Epithelial cell of prostate (primary cell): ENCODE measurements around the gene SLC25A18.
A peak's percentile ranks its signal among the peaks of the same experiment; 100 is the strongest.
"Not testable (repeated sequence)": the region's sequence is repeated elsewhere in the genome, so short reads cannot be mapped to it uniquely, and the experiment has no call there.

Experiments used
- DNase-seq: peaks from one replicate; pipeline ENCODE4 v3.0.0-alpha.2; 2011; ENCODE audit warnings: low read depth, low spot score
- H3K27ac ChIP-seq: fragments of 450-650 bp; 2 replicates; pipeline ENCODE4 v1.5.1; 2017; ENCODE audit warnings: mild to moderate bottlenecking

SLC25A18 gene, protein sequence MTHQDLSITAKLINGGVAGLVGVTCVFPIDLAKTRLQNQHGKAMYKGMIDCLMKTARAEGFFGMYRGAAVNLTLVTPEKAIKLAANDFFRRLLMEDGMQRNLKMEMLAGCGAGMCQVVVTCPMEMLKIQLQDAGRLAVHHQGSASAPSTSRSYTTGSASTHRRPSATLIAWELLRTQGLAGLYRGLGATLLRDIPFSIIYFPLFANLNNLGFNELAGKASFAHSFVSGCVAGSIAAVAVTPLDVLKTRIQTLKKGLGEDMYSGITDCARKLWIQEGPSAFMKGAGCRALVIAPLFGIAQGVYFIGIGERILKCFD

DNA sequence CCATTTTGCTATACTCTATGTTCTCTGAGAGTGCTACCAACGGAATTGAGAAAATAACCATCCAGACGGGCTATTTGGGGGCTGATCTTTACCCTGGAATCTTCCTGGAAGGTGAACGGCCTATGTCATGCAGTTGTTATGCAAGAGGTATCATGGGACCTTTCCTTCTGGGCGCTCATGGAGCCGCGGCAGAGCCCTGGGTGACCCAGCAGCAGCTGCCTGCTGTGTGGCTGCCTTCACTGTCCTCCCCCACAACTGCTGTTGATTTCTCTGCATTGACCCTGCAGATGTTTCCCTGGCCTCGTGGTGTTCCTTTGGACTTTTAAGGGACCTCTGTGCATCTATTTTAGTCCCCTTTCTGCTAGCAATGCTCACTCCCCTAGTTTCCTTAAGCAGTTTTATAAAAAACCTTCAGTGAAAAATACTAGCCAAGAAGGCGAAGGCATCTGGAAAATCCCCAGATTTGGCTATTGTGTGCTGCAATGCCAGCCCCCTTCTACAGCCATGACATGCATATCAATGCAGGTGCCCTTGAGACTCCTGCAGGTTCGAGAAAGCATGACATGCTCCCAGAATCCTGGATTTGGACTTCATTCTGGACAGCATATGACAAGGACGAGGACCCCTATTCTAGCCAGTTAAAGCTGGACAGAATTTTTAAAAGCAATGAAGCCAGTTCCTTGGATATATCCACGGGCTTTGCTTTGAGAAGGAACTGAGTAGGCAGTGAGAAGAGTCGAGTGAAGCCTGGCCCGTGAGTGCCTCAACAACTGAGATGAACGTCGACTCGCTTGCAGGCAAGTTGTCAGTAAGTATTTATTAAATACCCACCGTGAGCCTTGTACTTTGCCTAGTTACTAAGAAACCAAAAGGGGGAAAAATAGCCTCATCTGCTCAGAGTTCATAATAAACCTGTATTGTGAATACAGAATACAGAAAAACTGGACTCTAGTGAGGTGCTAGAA is at the start of gene SLC25A18:
Gene SLC25A18 (plus strand): TSS at position 593 of the 965 bp plus-strand sequence. CDS start 16,447 bp downstream, outside the sequence.
- H3K27ac ChIP-seq = no peak within 1 kb of the TSS
- DNase-seq = no peak

DNA sequence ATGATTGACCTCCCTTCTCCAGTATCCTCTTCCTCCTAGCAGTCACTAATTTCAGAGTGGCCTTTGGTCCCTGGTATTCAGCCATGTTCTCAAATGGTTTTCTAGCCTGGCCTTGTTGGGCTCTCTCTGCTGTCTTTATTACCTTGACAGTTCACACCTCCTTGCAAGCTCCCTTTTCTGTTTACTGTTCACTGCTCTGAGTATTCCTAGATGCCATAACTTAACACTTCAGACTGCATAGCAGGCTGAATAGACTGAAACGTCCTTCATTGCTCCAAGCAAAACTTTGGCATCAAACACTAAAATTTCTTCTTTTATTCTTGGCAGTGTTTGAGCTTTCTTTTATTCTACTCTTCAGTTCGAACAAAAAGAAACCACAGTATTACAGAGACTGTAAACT is 49.7 kb upstream of the SLC25A18 start:
- no peak for DNase-seq
- H3K27ac ChIP-seq = no peak overlapping the region

DNA sequence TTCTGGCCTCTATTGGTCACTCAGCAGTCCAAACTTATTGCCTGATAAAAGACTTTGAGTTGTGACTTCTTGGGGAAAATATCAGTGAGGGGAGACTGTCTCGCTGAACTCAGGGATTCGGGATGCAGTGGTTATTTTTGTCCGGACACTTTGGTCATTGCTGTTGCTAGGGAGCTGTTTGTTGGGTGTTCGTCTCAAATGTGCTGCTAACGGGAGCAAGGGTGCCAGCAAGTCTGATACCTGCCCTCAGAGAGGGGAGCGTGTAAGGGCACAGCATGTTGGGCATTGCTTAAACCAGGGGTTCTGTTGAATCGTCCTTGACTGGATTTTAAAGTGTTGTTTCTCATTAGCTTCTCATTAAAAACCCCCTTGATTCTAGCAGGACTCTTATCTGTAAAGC is 49.2 kb upstream of the SLC25A18 start:
- H3K27ac ChIP-seq = no peak overlapping the region

DNA sequence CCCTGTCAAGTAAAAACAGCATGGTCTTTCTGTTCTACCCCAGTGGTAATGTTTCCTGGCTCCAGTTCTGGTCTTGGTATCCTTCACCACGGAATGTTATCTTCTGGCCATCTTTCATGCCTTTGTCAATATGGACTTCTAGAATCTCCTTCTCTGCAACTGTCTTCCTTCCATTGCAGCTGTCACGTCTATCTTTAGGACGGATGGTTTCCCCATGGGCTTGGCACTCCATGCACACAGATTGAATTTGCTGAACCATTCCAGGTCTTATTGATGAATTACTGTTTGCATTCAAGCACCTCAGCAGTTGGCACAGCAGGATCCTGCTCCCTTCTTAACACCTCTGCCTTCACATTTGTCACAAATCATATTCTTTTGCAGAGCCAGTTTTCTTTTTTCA is 44.9 kb upstream of the SLC25A18 start:
- no peak overlapping the region for H3K27ac ChIP-seq
- DNase-seq = no peak

More for the DNA sequence above, 49.2 kb upstream of the SLC25A18 start:
- DNase-seq = no peak

DNA sequence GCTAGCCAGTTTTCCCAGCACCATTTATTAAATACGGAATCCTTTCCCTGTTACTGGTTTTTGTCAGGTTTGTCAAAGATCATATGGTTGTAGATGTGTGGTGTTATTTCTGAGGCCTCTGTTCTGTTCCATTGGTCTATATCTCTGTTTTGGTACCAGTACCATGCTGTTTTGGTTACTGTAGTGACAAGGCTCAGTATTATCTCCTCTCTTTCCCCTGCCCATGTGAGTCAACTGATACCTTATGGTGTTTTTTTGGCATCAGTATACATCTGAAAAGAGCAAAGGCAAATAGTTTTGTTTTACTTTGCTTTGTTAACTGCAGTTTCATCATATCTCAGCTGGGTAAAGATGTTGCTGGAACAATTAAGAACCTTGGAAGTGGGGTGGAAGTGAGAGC is 41.3 kb upstream of the SLC25A18 start:
- DNase-seq, H3K27ac ChIP-seq: not testable (repeated sequence)

DNA sequence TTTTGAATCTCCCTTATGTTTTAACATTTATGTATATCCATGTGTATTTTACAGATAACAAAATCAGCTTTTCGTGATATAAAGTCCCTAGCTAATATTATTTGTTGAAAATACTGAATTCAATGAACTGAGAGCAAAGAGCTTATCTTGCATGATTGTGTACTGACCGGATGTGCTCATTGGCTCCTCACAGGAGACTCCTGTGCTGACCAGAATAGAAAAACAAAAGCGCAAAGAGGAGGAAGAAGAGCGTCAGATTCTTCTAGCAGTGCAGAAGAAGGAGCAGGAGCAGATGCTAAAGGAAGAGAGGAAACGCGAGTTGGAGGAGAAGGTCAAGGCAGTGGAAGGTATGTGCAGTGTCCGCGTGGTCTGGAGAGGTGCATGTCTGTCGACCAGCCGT is 39.4 kb upstream of the SLC25A18 start:
- no peak for DNase-seq
- no peak overlapping the region for H3K27ac ChIP-seq

DNA sequence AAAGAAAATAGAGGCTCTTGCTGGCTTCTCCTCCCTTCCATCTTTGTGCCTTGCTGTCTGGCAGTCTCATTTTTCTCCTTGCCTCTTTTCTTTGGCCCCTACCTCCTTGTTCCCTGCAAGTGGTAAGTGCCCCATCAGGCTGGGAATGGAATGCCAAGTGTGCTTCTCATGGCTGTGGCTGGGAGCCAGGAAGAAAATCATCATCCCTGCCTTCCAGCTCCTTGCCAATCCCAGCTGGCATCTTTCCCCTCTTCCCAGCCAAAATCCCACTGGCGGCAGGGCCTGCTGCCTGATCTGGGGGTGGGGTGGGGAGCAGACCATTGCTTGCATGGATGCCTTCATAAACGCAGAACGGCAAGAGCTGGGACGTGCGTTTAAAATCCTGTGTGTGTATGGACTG is 27.0 kb upstream of the SLC25A18 start:
- no peak overlapping the region for H3K27ac ChIP-seq
- DNase-seq = no peak

DNA sequence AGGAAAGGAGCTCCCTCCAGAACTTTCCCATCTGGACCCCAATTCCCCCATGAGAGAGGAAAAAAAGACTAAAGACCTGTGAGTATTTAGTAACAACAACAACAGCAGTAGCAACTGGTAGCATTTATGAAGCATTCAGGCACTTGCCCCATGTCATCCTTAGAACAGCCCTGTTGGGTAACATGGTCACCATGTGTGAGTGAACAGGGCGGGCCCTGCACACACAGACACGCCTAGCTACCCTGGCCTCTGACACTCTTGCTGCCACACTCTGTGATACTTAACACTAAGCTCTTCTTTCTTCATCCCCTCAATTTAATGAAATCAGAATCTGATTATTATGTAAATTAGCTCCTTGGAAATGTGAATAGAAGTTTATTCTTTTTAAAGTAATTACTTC is 26.1 kb upstream of the SLC25A18 start:
- DNase-seq = no peak
- no peak overlapping the region for H3K27ac ChIP-seq

DNA sequence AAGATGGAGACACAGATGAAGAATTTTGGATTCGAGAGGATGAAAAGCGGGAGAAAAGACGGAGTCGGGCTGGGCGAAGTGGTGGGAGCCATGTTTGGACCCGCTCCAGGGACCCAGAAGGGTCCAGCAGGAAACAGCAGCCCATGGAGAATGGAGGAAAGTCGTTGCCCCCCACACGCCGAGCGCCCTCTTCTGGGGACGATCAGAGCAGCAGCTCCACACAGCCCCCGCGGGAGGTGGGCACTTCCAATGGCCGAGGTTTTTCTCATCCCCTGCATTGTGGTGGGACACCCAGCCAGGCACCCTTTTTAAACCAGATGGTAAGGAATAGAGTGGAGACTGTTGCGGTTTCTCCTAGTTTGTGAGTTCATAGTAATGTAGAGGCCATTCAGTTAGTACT is 22.8 kb upstream of the SLC25A18 start:
- DNase-seq = no peak
- H3K27ac ChIP-seq = no peak overlapping the region

DNA sequence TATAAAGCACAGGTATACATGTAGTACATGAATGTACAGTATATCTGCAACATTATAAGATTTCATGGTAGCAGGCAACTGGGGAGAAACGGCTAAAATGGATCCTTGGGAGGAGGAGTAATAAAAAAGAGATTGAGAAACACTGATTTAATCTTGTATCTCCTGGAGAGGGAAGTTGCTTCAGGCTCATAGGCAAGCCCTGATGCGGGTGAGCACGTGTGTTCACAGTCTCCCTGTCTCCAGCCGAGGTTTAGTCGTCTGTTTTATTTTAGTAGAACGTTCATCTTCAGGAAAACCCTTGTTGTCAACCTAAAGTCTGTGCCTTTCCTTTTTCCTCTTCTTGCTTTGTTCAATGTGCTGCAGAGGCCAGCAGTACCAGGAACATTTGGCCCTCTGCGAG is 21.8 kb upstream of the SLC25A18 start:
- no peak overlapping the region for H3K27ac ChIP-seq
- DNase-seq = no peak

DNA sequence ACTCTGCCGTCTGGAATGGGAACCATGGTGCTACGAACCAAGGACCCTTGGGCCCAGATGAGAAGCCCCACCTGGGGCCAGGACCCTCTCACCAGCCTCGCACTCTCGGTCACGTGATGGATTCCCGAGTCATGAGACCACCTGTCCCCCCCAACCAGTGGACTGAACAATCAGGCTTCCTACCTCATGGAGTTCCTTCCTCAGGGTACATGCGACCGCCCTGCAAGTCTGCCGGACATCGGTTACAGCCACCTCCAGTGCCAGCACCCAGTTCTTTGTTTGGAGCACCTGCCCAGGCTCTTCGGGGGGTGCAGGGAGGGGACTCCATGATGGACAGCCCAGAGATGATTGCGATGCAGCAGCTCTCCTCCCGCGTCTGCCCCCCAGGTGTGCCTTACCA is 20.8 kb upstream of the SLC25A18 start:
- no peak for DNase-seq

DNA sequence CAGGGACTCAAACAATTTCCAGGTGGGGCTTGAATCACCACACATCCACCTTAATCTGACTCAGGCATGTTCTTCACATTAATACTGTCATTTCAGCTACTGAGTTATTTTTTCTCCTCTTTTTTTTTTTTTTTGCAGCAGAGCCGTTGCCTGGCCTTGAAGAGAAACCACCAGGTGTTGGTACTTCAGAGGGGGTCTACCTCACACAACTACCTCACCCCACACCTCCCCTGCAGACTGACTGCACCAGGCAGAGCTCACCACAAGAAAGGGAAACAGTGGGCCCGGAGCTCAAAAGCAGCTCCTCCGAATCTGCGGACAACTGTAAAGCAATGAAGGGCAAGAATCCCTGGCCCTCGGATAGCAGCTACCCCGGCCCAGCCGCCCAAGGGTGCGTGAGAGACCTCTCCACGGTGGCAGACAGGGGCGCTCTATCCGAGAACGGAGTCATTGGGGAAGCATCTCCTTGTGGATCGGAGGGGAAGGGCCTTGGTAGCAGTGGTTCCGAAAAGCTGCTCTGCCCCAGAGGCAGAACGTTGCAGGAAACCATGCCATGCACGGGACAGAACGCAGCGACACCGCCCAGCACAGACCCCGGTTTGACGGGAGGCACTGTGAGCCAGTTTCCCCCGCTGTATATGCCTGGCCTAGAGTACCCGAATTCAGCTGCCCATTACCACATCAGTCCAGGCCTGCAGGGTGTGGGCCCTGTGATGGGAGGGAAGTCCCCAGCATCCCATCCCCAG is 15.1 kb upstream of the SLC25A18 start:
- no peak for DNase-seq
- no peak overlapping the region for H3K27ac ChIP-seq

More for the DNA sequence above, 20.8 kb upstream of the SLC25A18 start:
- no peak overlapping the region for H3K27ac ChIP-seq

DNA sequence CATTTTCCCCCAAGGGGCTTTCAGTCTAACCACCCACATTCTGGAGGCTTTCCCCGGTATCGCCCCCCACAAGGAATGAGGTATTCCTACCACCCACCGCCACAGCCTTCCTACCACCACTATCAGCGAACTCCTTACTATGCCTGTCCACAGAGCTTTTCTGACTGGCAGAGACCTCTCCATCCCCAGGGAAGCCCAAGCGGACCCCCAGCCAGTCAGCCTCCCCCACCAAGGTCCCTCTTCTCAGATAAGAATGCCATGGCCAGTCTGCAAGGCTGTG is 14.6 kb upstream of the SLC25A18 start:
- H3K27ac ChIP-seq = no peak overlapping the region
- no peak for DNase-seq

DNA sequence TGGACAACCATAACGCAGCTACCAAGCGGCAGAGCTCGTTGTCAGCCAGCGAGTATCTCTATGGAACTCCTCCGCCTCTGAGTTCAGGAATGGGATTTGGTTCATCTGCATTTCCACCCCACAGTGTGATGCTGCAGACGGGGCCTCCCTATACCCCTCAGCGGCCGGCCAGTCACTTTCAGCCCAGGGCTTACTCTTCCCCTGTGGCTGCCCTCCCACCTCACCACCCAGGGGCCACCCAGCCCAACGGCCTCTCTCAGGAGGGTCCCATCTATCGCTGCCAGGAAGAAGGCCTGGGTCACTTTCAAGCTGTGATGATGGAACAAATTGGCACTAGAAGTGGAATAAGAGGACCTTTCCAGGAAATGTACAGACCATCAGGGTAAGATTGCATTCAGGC is 14.1 kb upstream of the SLC25A18 start:
- no peak for DNase-seq
- H3K27ac ChIP-seq = no peak overlapping the region

DNA sequence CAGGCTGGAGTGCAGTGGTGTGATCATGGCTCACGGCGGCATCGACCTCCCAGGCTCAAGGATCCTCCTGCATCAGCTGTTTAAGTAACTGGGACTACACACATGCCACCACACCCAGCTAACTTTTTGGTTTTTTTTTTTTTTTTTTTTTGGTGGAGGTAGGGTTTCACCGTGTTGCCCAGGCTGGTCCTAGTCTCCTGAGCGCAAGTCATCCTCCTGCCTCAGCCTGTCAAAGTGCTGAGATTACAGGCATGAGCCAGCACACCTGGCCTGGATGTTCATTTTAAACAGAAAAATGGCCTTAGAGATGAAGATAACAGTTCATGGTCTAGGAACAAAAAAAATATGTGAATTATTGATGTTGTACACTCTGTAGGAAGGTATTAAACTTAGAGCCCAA is 13.6 kb upstream of the SLC25A18 start:
- peak; percentile 36 for DNase-seq
- H3K27ac ChIP-seq = no peak overlapping the region

DNA sequence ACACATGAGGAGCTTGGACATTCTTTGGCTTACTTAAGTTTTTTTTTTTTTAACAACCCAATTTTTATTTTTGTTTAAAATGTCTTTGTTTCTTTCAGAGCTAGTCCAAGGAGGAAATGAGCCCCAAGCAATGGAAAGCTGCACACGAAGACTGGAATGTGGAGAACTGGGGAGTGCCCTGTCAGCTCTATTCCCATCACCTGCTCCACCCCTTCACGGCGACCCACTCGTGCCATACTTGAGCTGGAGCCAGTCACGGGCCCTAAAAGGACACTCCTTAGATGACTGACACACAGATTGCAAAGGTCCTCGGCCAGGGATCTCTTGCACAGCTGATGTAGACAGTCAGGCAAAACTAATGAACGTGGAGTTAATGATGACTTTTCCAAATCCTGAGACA is 10.6 kb upstream of the SLC25A18 start:
- no peak overlapping the region for H3K27ac ChIP-seq
- DNase-seq = no peak

DNA sequence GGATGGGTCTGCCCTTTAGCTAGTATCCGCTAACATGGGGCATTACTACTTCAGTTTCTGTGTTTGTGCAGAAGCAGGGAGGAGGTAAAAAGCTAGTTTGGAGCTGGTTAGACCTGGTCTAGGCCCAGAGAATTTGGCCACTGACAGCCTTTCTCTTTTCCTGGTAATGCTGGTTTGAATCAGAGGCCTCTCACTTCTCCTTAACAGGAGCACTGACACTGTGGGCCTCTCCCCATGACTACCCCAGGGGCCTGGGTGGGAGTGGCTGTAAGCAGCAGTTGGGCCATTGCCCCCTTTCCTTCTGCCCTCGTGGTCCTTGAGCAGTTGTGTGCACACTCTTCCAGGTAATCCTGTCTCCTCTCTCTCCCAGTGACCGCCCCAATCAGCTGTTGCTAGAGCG is 8.5 kb upstream of the SLC25A18 start:
- DNase-seq = no peak
- no peak overlapping the region for H3K27ac ChIP-seq

DNA sequence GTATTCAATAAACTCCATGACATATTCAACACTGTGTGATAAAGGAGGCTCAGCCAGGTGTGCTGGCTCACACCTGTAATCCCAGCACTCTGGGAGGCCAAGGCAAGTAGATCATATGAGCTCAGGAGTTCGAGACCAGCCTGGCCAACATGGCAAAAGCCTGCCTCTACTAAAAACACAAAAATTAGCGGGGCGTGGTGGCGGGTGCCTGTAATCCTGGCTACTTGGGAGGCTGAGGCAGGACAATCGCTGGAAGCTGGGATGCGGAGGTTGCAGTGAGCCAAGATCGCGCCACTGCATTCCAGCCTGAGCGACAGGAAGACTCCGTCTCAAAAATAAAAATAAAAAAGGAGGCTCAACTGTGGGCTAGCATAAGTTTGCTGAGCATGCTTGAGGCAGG is 4.1 kb upstream of the SLC25A18 start:
- no peak overlapping the region for H3K27ac ChIP-seq
- DNase-seq = no peak

DNA sequence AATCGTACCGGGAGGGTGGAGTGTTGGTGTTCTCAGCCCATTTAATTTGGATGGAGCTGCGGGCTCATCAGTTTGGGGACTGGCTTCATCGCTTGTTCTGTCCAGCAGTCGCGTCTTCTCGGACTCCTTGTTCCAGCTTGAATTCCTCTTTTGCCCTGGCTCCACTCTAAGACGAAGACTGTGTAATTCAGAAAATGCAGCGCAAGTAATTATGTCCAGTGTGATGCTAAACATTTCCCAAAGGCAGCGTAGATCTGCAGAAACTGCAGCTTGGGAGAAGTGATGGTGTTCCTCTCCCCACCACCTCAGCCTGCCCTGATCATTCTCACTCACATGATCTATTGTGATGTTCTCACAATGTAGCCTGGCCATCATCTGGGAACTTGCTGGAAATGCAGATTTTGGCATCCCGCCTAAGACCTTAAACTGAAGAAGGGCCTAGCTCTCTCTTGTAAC is 666 bp downstream of the SLC25A18 start:
- no peak for DNase-seq
- H3K27ac ChIP-seq = no peak overlapping the region

DNA sequence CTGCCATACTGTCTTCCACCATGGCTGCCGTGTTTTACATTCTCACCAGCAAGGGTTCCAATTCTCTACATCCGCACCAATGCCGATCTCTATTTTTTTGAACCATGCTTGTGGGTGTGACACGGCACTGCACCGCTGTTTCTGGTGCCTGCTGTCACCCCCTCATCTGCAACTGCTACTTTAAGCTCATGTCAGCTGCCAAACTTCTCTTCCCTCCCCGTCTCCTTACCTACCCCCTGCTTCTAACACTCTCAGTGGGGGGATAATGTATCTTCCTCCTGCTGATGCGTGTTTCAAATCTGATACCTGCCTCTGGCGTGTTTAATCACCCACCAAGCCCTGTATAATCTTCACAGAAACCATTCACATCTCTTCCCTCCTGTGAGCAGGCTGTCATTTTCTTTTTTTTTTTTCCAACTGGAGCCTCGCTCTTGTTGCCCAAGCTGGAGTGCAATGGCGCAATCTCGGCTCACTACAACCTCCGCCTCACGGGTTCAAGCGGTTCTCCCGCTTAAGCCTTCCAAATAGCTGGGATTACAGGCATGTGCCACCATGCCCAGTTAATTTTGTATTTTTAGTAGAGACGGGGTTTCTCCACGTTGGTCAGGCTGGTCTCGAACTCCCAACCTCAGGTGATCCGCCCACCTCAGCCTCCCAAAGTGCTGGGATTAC is 2.9 kb downstream of the SLC25A18 start:
- DNase-seq, H3K27ac ChIP-seq: not testable (repeated sequence)
